HepG2 (cell line): ENCODE measurements around the gene NDN. TPM values are rescaled to one million over a fixed set of nuclear protein-coding genes. Genes with fewer than 3 reads are reported as not detected.
"Not testable (repeated sequence)": the region's sequence is repeated elsewhere in the genome, so short reads cannot be mapped to it uniquely, and the experiment has no call there.

Experiments used
- ATAC-seq: fragments of 200-7000 bp; cut with Tn5 transposase; 3 replicates; pipeline ENCODE4 v1.9.1; 2020; ENCODE audit warnings: mild to moderate bottlenecking, moderate library complexity
- BruUV-seq: library from RNA; stranded (reverse); fragments of 400-500 nt; replicated peaks from 2 replicates; lab custom pipeline; 2021; lab: Mats Ljungman, UMichigan
- CTCF ChIA-PET: fragments of 300-600 bp; formaldehyde crosslinking; extraction: SDS; loops from one replicate; lab custom pipeline; 2021; ENCODE audit warnings: low total read pairs, inconsistent platforms, low intra/inter-chr PET ratio; lab: Yijun Ruan, JAX
- POLR2A ChIA-PET: fragments of 350-600 bp; sonication (Branson Sonifier 250); formaldehyde crosslinking; loops from one replicate; lab custom pipeline; 2020; ENCODE audit warnings: antibody characterized with exemption, inconsistent platforms; lab: Yijun Ruan, JAX
- DNase-seq: peaks from one replicate; pipeline ENCODE4 v3.0.0-alpha.2; 2015; ENCODE audit warnings: low spot score
- FAIRE-seq: peaks from 3 replicates; lab custom pipeline; 2011; peaks lifted over from hg19 to GRCh38; lab: Jason Lieb, UNC
- H2AFZ ChIP-seq: one replicate; pipeline ENCODE4 v1.6.1; 2011; ENCODE audit warnings: low read length, inconsistent platforms
- H3K27ac ChIP-seq: fragments of 300-600 bp; 3 replicates; pipeline ENCODE4 v1.8.0; 2011; ENCODE audit warnings: mixed run types, mild to moderate bottlenecking, mixed read lengths, low read length, inconsistent platforms; ENCODE audit not compliant: insufficient read depth; ENCODE audit errors: extremely low read length
- H3K27me3 ChIP-seq, 2 experiments: fragments of 200-600 bp in 1 of 2; 2 replicates in 1 of 2; 3 replicates in 1 of 2; pipeline versions ENCODE4 v1.6.0 to v1.8.0; 2011; ENCODE audit warnings: low read length in 2 of 2, mild to moderate bottlenecking in 2 of 2, moderate library complexity in 2 of 2, inconsistent platforms in 1 of 2; ENCODE audit not compliant: insufficient read depth in 2 of 2, control insufficient read depth in 1 of 2
- H3K36me3 ChIP-seq, 2 experiments: fragments of 200-600 bp in 1 of 2; replicated peaks in 1 of 2; 2 replicates in 1 of 2; 3 replicates in 1 of 2; pipeline versions ENCODE4 v1.5.1 to v1.8.0; 2011; ENCODE audit warnings: low read length in 2 of 2, inconsistent platforms in 1 of 2; ENCODE audit not compliant: insufficient read depth in 2 of 2, control insufficient read depth in 1 of 2
- H3K4me1 ChIP-seq: 2 replicates; pipeline ENCODE4 v1.5.1; 2012; ENCODE audit warnings: low read length, inconsistent platforms; ENCODE audit not compliant: insufficient read depth
- H3K4me2 ChIP-seq: 2 replicates; pipeline ENCODE4 v1.6.0; 2011; ENCODE audit warnings: low read depth, low read length, inconsistent platforms
- H3K4me3 ChIP-seq, 3 experiments: fragments of 200-600 bp in 1 of 3; sonication (generic), shearing (Covaris generic) in 1 of 3; replicated peaks in 1 of 3; 2 replicates each; pipeline ENCODE4 v1.5.1; 2011 to 2016; ENCODE audit warnings: low read length in 3 of 3, inconsistent platforms in 2 of 3, low read depth in 2 of 3, mild to moderate bottlenecking in 2 of 3, control low read depth in 1 of 3, mixed read lengths in 1 of 3; ENCODE audit not compliant: insufficient read depth in 1 of 3
- H3K79me2 ChIP-seq: one replicate; pipeline ENCODE4 v1.6.1; 2011; ENCODE audit warnings: low read length, inconsistent platforms; ENCODE audit not compliant: insufficient read depth
- H3K9ac ChIP-seq: 2 replicates; pipeline ENCODE4 v1.6.0; 2011; ENCODE audit warnings: mild to moderate bottlenecking, low read depth, low read length, inconsistent platforms; ENCODE audit not compliant: insufficient read depth
- H3K9me3 ChIP-seq: 2 replicates; pipeline ENCODE4 v1.5.1; 2012; ENCODE audit warnings: mild to moderate bottlenecking, low read length
- H4K20me1 ChIP-seq: 2 replicates; pipeline ENCODE4 v1.6.0; 2011; ENCODE audit warnings: inconsistent platforms, mild to moderate bottlenecking, low read length, moderate library complexity; ENCODE audit not compliant: insufficient read depth
- DMAP1 ChIP-seq: IDR thresholded peaks from 2 replicates; pipeline ENCODE4 v1.6.1; 2016
- ERF ChIP-seq: IDR thresholded peaks from 2 replicates; pipeline ENCODE4 v1.6.1; 2018; ENCODE audit warnings: missing biosample characterization, missing genetic modification reagents
- FOXA1 ChIP-seq, 2 experiments: fragments of 450-650 bp in 1 of 2; sonication (generic) in 1 of 2; formaldehyde crosslinking in 1 of 2; IDR thresholded peaks; 2 replicates each; pipeline versions ENCODE4 v1.4.0 to v1.6.1; 2016 to 2020; ENCODE audit warnings: missing genetic modification reagents in 1 of 2
- GFI1 ChIP-seq: sonication (generic); formaldehyde crosslinking; IDR thresholded peaks from 2 replicates; pipeline ENCODE4 v1.5.0; 2020; ENCODE audit warnings: missing genetic modification reagents, mild to moderate bottlenecking, borderline replicate concordance
- HDAC1 ChIP-seq: sonication (generic); formaldehyde crosslinking; IDR thresholded peaks from 2 replicates; pipeline ENCODE4 v1.5.1; 2020; ENCODE audit warnings: mild to moderate bottlenecking, missing genetic modification reagents
- HDAC2 ChIP-seq: sonication (generic); formaldehyde crosslinking; IDR thresholded peaks from 2 replicates; pipeline ENCODE4 v1.4.0; 2020; ENCODE audit warnings: missing genetic modification reagents
- NR2F1 ChIP-seq, 2 experiments: fragments of 450-650 bp in 1 of 2; formaldehyde crosslinking in 1 of 2; IDR thresholded peaks; 2 replicates each; pipeline versions ENCODE4 v1.5.0 to v1.6.1; 2016 to 2020; ENCODE audit warnings: mild to moderate bottlenecking in 1 of 2, missing compliant biosample characterization in 1 of 2, missing genetic modification reagents in 1 of 2, moderate library complexity in 1 of 2
- POGZ ChIP-seq: sonication (generic); formaldehyde crosslinking; IDR thresholded peaks from 2 replicates; pipeline ENCODE4 v1.4.0; 2020; ENCODE audit warnings: mild to moderate bottlenecking, missing genetic modification reagents
- SOX13 ChIP-seq, 3 experiments: fragments of 450-650 bp in 1 of 3; sonication (generic) in 1 of 3; formaldehyde crosslinking in 1 of 3; IDR thresholded peaks in 2 of 3; conservative IDR thresholded peaks in 1 of 3; 2 replicates each; pipeline versions ENCODE4 v1.5.0 to v1.6.1; 2016 to 2020; ENCODE audit warnings: antibody characterized with exemption in 1 of 3, mild to moderate bottlenecking in 1 of 3, missing compliant biosample characterization in 1 of 3, missing genetic modification reagents in 1 of 3, moderate library complexity in 1 of 3
- ZNF687 ChIP-seq: sonication (generic); formaldehyde crosslinking; IDR thresholded peaks from 2 replicates; pipeline ENCODE4 v1.5.1; 2020; ENCODE audit warnings: mild to moderate bottlenecking, missing genetic modification reagents, moderate library complexity
- ZNF773 ChIP-seq: sonication (generic); formaldehyde crosslinking; IDR thresholded peaks from 2 replicates; pipeline ENCODE4 v1.4.0; 2020; ENCODE audit warnings: missing genetic modification reagents, borderline replicate concordance
- whole genome bisulfite sequencing: methylation state at CpG from one replicate; pipeline ENCODE4 v1.1.6; 2017; ENCODE audit warnings: low lambda C conversion rate; 5-methylcytosine and 5-hydroxymethylcytosine counted together
- in situ Hi-C: cut with HindIII; loops from 2 replicates; pipeline ENCODE4 v1.10.0; 2017; ENCODE audit warnings: low pct_unique_long_range_greater_than_20kb; ENCODE audit not compliant: extremely low pct_ligation_motif_present
- intact Hi-C: fragments of 100-400 bp; cut with micrococcal nuclease; formaldehyde crosslinking; loops from one replicate; pipeline ENCODE4 v1.10.0; 2022; ENCODE audit not compliant: unreplicated experiment
- polyA plus RNA-seq, 8 experiments: library from polyadenylated mRNA; depleted of rRNA in 3 of 8; stranded (reverse) in 7 of 8; unstranded in 1 of 8; fragments of >200 nt; fragmentation: Illumina TruSeq in 4 of 8; extraction: Trizol in 4 of 8; gene quantifications; 2 replicates each; pipeline versions ENCODE4 v1.2.1 to v1.2.3, GENCODE V29; 2011 to 2016; ENCODE audit warnings: low read depth in 4 of 8, missing spikeins in 1 of 8, mixed read lengths in 1 of 8; ENCODE audit not compliant: insufficient read depth in 1 of 8
- total RNA-seq, 5 experiments: library from RNA; depleted of rRNA; stranded (reverse); fragments of >200 nt; fragmentation: Illumina TruSeq; extraction: Trizol; gene quantifications; 2 replicates each; pipeline ENCODE4 v1.2.3, GENCODE V29; 2016; ENCODE audit warnings: low read depth in 1 of 5
- TF ChIP-seq, protein P1 (sequence below): IDR thresholded peaks from 2 replicates; pipeline ENCODE4 v1.6.1; 2016; ENCODE audit warnings: missing compliant biosample characterization, missing genetic modification reagents, borderline replicate concordance
- TF ChIP-seq, protein P2 (sequence below): sonication (generic); formaldehyde crosslinking; IDR thresholded peaks from 2 replicates; pipeline ENCODE4 v1.5.1; 2020; ENCODE audit warnings: mild to moderate bottlenecking, missing genetic modification reagents, moderate library complexity

Gene NDN
- total and polyA plus RNA-seq, 2 of the 13 experiments (the other 11 are each of a cell fraction or from before 2014, with no cell fraction given) = 0.03 TPM; not detected in 1

DNA sequence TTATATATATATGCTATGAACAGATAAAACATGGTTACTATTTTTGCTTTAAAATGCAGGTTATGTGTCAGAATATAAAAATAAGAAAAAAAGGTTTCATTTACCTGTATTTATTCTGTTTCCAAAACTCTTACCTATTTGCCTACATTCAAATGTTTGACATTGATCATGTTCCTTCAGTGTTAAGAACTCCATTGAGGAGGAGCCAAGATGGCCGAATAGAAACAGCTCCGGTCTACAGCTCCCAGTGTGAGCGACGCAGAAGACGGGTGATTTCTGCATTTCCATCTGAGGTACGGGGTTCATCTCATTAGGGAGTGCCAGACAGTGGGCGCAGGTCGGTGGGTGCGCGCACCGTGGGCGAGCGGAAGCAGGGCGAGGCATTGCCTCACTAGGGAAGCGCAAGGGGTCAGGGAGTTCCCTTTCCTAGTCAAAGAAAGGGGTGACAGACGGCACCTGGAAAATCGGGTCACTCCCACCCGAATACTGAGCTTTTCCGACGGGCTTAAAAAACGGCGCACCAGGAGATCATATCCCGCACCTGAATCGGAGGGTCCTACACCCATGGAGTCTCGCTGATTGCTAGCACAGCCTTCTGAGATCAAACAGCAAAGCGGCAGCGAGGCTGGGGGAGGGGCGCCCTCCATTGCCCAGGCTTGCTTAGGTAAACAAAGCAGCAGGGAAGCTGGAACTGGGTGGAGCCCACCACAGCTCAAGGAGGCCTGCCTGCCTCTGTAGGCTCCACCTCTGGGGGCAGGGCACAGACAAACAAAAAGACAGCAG, 27.0 kb upstream of the NDN start:
- H3K79me2 ChIP-seq; in situ Hi-C loops; H4K20me1 ChIP-seq; CTCF ChIA-PET; H3K36me3 ChIP-seq; FAIRE-seq; H3K9me3 ChIP-seq; H3K4me1 ChIP-seq; H3K27me3 ChIP-seq; ATAC-seq; TF ChIP-seq FOXA1, SOX13 (IDR thresholded peaks at IDR 0.05): not testable (repeated sequence)
- TSS peak; percentile 88 for BruUV-seq
- H3K9ac ChIP-seq = peak overlapping the region; percentile 62
- peak overlapping the region; percentile 60 for H3K4me2 ChIP-seq
- intact Hi-C loops = loop anchor here (5.0 kb wide), 1 partner anchor 42 kb away; no protein-coding TSS in a partner anchor
- peak overlapping the region; percentile 45 to 62 (median 57); a peak in 5 of 6 replicates for H3K4me3 ChIP-seq
- peak; percentile 41 for DNase-seq
- under 1% methylated on average over 12 of the region's 28 CpGs for WGBS
- peak overlapping the region; percentile 86 for H2AFZ ChIP-seq
- POLR2A ChIA-PET = interaction anchor here (0.8 to 3.6 kb wide), 3 partner anchors 13 to 26 kb away, joined by 3 to 19 read pairs (median 6); no protein-coding TSS in a partner anchor
- peak overlapping the region; percentile 59 for H3K27ac ChIP-seq
- TF ChIP-seq, protein P1, sequence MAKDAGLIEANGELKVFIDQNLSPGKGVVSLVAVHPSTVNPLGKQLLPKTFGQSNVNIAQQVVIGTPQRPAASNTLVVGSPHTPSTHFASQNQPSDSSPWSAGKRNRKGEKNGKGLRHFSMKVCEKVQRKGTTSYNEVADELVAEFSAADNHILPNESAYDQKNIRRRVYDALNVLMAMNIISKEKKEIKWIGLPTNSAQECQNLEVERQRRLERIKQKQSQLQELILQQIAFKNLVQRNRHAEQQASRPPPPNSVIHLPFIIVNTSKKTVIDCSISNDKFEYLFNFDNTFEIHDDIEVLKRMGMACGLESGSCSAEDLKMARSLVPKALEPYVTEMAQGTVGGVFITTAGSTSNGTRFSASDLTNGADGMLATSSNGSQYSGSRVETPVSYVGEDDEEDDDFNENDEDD (CRISPR knock-in tag) = peak; percentile 13; the same call in 1 of the 2 replicates
- TF ChIP-seq HDAC1 (0 out of 2 replicates have a peak, but pooled peaks have one; percentile 40), ZNF773 (0 out of 2 replicates have a peak, but pooled peaks have one; percentile 41), POGZ (CRISPR knock-in tag) (0 out of 2 replicates have a peak, but pooled peaks have one; percentile 18), ERF (CRISPR knock-in tag) (0 out of 2 replicates have a peak, but pooled peaks have one; percentile 22), NR2F1 (CRISPR knock-in tag; IDR thresholded peaks at IDR 0.05) (0 out of 4 replicates have a peak, but pooled peaks of 1 of the 2 experiments have one; percentile 20), DMAP1 (CRISPR knock-in tag) (peak; percentile 61; the same call in 1 of the 2 replicates), GFI1 (CRISPR knock-in tag) (0 out of 2 replicates have a peak, but pooled peaks have one; percentile 22), FOXA1 (CRISPR knock-in tag; IDR thresholded peaks at IDR 0.05) (peak; percentile 90), SOX13 (CRISPR knock-in tag; conservative IDR thresholded peaks at IDR 0.05 in 1 of 2, IDR thresholded peaks at IDR 0.05 in 1 of 2) (peak in 1 of 2 experiments; percentile 37; a peak in 1 of 4 replicates), HDAC2 (CRISPR knock-in tag) (0 out of 2 replicates have a peak, but pooled peaks have one; percentile 28), ZNF687 (peak; percentile 64)
- TF ChIP-seq, protein P2, sequence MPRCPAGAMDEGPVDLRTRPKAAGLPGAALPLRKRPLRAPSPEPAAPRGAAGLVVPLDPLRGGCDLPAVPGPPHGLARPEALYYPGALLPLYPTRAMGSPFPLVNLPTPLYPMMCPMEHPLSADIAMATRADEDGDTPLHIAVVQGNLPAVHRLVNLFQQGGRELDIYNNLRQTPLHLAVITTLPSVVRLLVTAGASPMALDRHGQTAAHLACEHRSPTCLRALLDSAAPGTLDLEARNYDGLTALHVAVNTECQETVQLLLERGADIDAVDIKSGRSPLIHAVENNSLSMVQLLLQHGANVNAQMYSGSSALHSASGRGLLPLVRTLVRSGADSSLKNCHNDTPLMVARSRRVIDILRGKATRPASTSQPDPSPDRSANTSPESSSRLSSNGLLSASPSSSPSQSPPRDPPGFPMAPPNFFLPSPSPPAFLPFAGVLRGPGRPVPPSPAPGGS = 0 out of 2 replicates have a peak, but pooled peaks have one; percentile 36
